Measurements from ENCODE around the gene TMOD1.

TMOD1 gene

GRCh38 chr9:97518909-97519307, 17.4 kb downstream of the TMOD1 start:
- no peak for DNase-seq

DNA sequence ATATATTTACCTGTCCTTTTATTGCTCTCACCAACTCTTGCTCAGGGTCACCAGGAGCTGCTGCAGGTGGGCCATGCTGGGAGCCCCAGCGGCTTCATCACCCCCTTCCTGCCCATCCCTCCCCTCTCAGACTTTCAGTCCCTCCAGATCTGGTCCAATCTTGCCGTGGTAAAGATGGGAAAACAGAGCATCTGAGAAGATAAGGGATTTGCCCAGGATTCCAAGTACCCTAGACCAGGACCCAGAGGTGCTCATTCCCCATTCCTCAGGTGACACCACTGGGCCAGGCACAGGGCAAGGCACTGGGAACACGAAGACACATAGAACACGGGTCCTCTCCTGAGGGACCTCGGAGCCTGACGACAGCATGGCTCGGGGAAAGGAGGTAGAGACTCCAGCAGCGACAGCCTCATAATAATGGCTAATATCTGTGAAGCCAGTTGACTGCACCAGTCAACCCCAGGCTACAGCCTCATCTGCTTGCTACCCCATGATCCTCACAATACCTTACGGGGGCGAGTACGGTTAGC, 18.0 kb downstream of the TMOD1 start:
- DNase-seq = no peak

DNA sequence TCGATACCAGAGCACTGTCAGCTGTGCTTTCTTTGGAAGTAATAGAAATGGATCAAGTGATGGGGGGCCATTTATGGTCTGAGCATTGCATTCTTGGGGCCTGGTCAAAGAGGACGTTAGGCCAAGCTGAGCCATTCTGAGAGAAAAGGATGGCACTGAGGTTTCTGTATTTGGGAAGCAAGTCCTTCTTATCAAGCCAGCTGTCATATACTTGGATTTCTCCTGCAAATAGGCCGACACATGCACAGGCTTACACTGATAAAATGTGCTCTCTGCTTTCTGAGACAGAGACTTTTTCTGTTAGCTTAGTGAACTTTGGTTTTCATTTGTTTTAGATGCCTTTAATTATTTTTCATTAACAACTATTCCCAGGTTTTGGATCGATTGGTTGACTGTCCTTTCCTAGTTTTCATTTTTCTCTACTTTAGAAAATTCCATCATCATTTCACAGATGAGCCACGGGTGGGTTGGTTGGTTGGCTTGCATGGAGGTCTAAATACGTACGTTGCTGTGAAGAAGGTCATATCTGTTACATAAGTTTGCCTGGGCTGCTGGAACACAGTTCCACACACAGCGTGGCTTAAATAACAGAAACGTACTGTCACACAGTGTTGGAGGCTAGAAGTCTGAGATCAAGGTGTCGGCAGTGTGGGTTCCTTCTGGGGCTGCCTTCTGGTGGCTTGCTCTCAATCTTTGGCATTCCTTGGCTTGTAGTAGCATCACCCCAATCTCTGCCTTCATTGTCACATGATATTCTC, 20.3 kb downstream of the TMOD1 start:
- no peak for DNase-seq

DNA sequence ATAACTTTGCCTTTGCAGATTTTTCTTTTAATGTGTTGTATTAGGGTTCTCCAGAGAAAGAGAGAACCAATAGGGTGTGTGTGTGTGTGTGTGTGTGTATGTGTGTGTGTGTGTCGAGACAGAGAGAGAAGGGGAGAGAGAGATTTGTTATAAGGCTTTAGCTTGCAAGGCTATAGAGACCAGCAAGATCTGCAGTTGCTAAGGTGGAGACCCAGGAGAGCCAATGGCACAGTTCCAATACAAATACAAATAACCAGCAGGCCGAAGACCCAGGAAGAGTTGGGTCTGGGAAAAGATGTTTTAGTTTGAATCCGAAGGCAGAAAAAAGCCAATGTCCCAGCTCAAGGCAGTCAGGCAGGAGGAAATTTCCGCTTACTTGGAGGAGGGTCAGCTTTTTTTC, 23.0 kb downstream of the TMOD1 start:
- no peak for DNase-seq

- DNase-seq = no peak
These were observed 24.0 kb downstream of the TMOD1 start for GRCh38 chr9:97525451-97525850.

- DNase-seq = no peak
These were observed 25.6 kb downstream of the TMOD1 start for GRCh38 chr9:97526895-97527575.

DNA sequence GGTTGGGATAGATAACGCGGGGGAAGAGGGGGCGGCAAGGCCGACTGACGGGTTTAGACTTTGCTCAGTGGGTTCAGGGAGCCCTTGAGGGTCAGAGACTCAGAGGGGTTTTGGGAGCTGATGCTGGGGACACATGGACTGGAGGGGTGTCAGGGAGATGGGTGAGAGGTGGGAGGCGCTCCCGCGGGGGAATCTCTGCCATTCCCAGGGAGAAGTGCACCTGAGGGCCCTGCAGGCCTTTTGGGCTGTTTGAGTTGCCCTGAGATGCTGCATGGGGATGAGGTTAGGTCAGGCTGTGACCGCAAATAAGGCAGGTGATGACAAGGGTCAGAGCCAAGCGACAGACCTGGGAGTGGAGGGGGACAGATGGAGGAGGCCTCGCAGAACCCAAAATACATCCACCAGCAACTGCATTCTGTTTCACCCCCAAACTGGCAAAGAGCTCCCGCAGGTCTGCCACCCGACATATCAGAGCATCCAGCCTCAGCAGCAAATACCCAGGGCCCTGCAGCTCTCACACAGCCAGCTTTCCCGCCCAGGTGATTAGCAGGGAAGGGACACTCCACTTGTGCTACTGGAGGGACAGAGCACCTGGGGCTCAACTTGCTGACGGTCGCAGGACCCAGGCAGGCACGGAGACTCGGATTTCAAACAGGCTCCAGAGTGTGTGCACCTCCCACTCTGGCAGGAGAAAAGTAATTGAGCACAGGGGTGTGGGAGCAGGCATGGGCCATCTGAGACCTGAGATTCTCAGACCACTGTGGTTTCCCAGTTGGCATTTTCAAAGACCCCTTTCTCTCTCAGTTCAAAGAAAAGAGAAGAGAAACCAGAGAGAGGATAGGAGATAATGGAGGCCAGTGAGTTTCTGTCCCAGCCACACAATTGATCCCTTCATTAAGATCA, 26.4 kb downstream of the TMOD1 start:
- no peak for DNase-seq

DNA sequence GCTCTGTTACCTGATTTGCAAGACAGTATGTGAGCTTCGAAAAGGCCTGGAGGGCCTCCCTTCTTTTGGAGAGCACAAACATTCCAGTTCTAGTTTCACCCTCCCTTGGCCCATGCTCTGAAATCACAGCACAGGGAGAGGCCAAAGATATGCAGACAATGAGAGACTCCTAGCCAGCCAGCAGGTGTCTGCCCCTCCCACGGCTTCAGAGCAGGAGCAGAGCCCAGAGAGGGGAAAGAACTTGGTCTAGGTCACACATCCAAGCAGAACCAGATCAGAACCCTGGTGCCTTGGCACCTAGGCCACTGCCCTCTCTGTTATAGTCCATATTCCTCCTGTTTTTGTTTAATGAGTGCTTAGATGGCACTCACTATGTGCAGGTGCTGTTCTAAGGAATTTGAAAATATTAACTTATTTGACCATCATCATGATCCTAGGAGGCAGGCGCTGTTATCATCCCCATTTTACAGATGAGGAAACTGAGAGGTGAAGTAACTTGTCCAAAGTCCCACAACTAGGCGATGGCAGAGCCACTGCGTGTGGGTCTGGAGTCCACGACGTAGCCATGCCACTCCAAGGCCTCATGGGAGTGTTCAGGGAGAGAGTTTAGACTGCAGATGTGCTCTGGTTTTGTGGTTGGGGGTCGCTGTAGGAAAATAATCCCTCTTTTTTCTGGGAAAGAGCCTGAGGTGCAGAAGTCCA, 27.2 kb downstream of the TMOD1 start:
- no peak for DNase-seq

- DNase-seq = no peak
These were observed 28.1 kb downstream of the TMOD1 start for GRCh38 chr9:97529363-97530076.

DNA sequence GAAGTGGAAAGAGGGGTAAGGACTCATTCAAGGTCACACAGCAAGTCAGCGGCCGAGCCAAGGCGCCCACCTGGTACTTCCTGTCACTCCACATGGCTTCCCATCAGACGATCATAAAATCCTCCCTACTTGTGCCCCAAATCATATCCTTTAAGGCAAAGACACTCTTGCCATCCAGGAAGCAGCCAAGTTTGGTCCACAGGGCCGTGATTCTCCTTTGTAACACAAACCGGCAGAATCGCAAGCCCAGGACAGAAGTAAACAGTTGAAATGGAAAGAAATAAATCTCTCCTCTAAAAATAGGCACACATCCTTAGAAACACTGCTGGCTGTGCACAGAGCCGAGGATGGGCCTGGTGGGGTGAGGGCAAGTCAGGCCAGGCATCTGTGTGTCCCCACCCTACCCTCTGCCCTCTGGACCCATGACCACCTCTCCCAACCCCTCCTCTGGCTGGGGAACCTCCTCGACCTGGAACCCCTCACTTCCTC, 30.5 kb downstream of the TMOD1 start:
- no peak for DNase-seq

DNA sequence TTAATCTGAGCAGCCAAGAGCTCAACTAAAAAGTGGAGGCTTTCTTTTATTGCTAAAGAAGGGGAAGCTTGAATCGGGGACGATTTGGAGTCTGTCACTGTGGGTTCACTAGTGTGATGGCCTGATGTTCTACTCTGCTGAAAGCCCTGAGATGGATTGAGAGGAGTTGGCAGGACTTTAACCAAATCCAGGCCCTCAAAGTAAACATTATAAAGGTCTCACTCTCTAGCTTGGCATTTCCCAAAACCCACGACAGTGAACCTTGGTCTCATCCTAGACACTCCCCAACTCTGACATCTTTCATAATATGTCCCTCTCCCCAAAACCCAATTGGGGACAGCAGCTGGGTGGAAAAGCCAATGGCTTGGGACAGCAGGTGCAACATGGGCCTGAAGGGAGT, 32.7 kb downstream of the TMOD1 start:
- DNase-seq = no peak

GRCh38 chr9:97534961-97535594, 33.6 kb downstream of the TMOD1 start:
- no peak for DNase-seq

GRCh38 chr9:97535771-97536170, 34.3 kb downstream of the TMOD1 start:
- no peak for DNase-seq

GRCh38 chr9:97536480-97536879, 35.0 kb downstream of the TMOD1 start:
- no peak for DNase-seq

GRCh38 chr9:97543561-97543960, 42.1 kb downstream of the TMOD1 start:
- DNase-seq = no peak

DNA sequence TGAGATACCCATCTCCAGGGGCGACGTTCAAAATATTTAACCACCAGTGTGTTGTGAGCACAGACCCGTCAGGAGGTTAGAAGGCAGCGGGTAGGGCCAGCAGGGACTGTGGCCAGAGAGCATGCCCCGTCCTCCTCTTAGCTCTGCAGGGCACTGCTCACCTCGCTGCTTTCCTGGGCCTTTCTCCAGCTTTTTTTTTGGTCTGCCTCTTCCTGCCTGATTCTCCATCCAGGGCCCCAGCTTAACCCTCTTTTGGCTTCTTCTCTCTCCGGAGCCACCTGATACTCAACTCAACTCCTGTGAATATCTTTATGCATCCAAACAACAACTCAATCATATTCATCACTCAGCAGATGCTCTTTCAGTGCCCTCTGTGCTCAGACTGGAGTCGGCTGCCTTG, 44.0 kb downstream of the TMOD1 start:
- no peak for DNase-seq

DNA sequence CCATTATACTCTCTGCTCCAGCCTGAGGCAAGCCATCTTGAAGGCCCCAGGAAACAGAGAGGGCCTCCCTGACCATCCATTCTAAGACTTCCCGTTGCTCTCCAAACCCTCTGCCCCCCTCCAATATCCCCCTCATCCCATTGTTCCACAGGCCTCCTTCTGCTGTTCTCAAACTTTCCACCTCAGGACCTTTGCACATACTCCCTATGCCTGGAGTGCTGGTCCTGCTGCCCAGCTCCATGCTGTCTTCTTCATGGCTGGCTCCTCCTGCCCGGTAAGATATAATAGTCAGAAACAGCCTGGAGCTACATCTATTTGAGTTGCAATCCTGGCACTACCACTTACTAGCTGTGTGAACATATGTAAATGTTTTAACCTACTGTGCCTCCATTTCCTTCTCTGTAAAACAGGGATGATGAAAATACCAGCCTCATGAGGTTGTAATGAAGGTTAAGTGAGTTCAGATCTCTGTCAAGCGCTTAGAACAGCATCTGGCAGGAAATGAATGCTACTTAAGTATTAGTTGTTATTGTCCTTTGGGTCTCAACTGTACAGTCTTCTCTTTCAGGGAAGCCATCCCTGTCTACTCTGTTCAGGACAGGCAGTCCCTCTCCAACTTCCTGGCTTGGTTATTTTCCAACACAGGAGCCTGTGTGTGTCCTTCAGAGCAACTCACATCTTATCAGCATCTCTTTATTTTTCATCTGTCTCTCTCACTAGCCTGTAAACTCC, 45.8 kb downstream of the TMOD1 start:
- DNase-seq = no peak

GRCh38 chr9:97548379-97548778, 46.9 kb downstream of the TMOD1 start:
- DNase-seq = no peak

DNA sequence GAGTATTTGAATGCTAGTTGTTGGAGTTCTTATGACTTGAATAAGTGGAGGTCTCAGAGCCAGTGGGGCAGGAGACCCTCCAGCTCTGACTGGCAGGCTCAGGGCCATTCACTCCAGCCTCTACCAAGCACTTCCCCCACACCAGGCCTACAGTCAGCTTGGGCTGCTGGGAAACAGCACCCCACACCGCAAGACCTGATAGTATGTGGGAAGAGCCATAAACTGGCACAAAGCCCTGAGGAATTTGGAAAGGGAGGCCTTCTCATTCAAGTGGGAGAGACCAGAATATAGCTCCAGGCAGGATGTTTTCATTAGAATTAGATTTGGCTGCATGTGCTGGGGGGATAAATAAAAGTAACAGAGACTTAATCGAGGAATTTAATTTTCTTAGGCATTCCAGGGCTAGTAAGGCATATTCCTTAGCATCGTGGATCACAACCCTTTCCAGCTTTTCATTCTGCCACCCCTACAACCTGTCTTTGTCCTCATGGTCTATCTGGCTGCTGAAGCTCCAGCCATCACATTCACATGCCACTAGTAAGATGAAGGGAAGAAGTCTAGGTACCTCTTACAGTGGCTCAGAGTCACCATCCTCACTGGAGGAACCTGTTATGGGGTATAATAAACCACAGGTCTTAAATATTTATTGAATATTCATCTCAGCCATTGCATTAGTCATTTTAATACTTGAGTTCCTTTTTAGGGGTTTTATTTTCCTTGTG, 47.5 kb downstream of the TMOD1 start:
- DNase-seq = no peak

- no peak for DNase-seq
These were observed 48.9 kb downstream of the TMOD1 start for GRCh38 chr9:97550386-97550785.
